HS-27A (cell line): ENCODE data around the gene UBE2G2.

Experiments
- DNase-seq: peaks from one replicate; pipeline ENCODE4 v3.0.0-alpha.2; 2012; ENCODE audit warnings: low read depth, missing footprints

UBE2G2 gene

GRCh38 chr21:44789880-44790279 is 11.7 kb downstream of the UBE2G2 start:
- DNase-seq: no peak

GRCh38 chr21:44785620-44786335 is 15.8 kb downstream of the UBE2G2 start:
- DNase-seq: no peak

- DNase-seq: no peak
Measured at GRCh38 chr21:44784810-44785209, 16.8 kb downstream of the UBE2G2 start.

GRCh38 chr21:44783020-44783696 is 18.5 kb downstream of the UBE2G2 start:
- no peak for DNase-seq

GRCh38 chr21:44780767-44781459 is 20.7 kb downstream of the UBE2G2 start:
- DNase-seq: no peak

GRCh38 chr21:44780137-44780502 is 21.5 kb downstream of the UBE2G2 start:
- no peak for DNase-seq

- no peak for DNase-seq
Measured at GRCh38 chr21:44779417-44780136, 22.0 kb downstream of the UBE2G2 start.

- no peak for DNase-seq
Measured at GRCh38 chr21:44778983-44779382, 22.6 kb downstream of the UBE2G2 start.

- no peak for DNase-seq
Measured at GRCh38 chr21:44778499-44778911, 23.1 kb downstream of the UBE2G2 start.

- DNase-seq: no peak
Measured at GRCh38 chr21:44778094-44778493, 23.5 kb downstream of the UBE2G2 start.

- no peak for DNase-seq
Measured at GRCh38 chr21:44774972-44775371, 26.6 kb downstream of the UBE2G2 start.

- no peak for DNase-seq
Measured at GRCh38 chr21:44773291-44773932, 28.2 kb downstream of the UBE2G2 start.

GRCh38 chr21:44771896-44772525 is 29.6 kb downstream of the UBE2G2 start:
- DNase-seq: no peak

- no peak for DNase-seq
Measured at GRCh38 chr21:44767834-44768831, 33.5 kb downstream of the UBE2G2 start.

GRCh38 chr21:44766818-44767354 is 34.7 kb downstream of the UBE2G2 start:
- no peak for DNase-seq

GRCh38 chr21:44766014-44766817 is 35.4 kb downstream of the UBE2G2 start:
- no peak for DNase-seq

- DNase-seq: no peak
Measured at GRCh38 chr21:44765231-44766013, 36.2 kb downstream of the UBE2G2 start.
